GM12892 (cell line): ENCODE results near the gene VLDLR.

Experiments
- POLR2A ChIP-seq: IDR thresholded peaks from 2 replicates; pipeline ENCODE4 v1.6.1; 2011; ENCODE audit warnings: low read depth, low read length, control low read depth
- TAF1 ChIP-seq: IDR thresholded peaks from 2 replicates; pipeline ENCODE4 v1.6.1; 2011; ENCODE audit warnings: low read depth, mild to moderate bottlenecking, control low read depth, low read length, borderline replicate concordance

GRCh38 chr9:2599896-2600295 lies 21.7 kb upstream of the VLDLR start:
- no peak for TF ChIP-seq TAF1
- TF ChIP-seq POLR2A = no peak
